Measurements from ENCODE around the gene ADGRG7.

GRCh38 chr3:100563652-100564211 lies 45.7 kb upstream of the ADGRG7 start:
- TF ChIP-seq CTCF (IDR thresholded peaks at IDR 0.05) (no peak), ZFX (IDR thresholded peaks at IDR 0.05; ENCODE audit: borderline replicate concordance) (no peak)
